ENCODE results near the gene SSTR3. TPM values are rescaled to one million over a fixed set of nuclear protein-coding genes. Genes with fewer than 3 reads are reported as not detected.

Gene SSTR3
- total and polyA plus RNA-seq, 3 donors from 2014 or later: 26.8 to 54.4 (median 40.1) TPM

GRCh38 chr22:37154925-37155712, 57.2 kb downstream of the SSTR3 start:
- WGBS, 2 donors: 80 to 85% methylated on average over 7 of the region's 7 CpGs
- H3K27me3 ChIP-seq: no peaks in the 10 kb centered on the region
- no peak for DNase-seq
- no peak overlapping the region for H3K4me3 ChIP-seq
- intact Hi-C loops (cut with DNase I; ENCODE audit: low total_unique reads): no loop called here
- no peak overlapping the region for H3K27ac ChIP-seq
- no peaks in the 10 kb centered on the region for H3K4me1 ChIP-seq
- H3K9me3 ChIP-seq: no peaks in the 10 kb centered on the region
- TF ChIP-seq POLR2A (IDR thresholded peaks at IDR 0.05): no peak
- TF ChIP-seq CTCF (IDR thresholded peaks at IDR 0.05): no peak
- H3K36me3 ChIP-seq (ENCODE audit: low read depth, missing control alignments): no peaks in the 10 kb centered on the region

Small RNA genes lying within 50 kb of the gene (small RNA-seq; reads per million reads assigned to genes)
- 0 reads per million in 2 donors for gene Z82188.1

Other genes with a start within 250 kb of the SSTR3 start
- 10 to 100 TPM; 18.0 to 20.9 TPM for gene TST, start 193.0 kb downstream of the SSTR3 start, total RNA-seq
- 18.2 TPM for gene TST, start 193.0 kb downstream of the SSTR3 start, polyA plus RNA-seq (ENCODE audit: insufficient read depth, low read depth, low replicate concordance)
- gene MPST, start 192.7 kb downstream of the SSTR3 start, total RNA-seq: 100 to 1,000 TPM in 1 of 2 donors, 10 to 100 TPM in 1; 99.6 to 114 TPM
- 64.1 TPM for gene MPST, start 192.7 kb downstream of the SSTR3 start, polyA plus RNA-seq (ENCODE audit: insufficient read depth, low read depth, low replicate concordance)
- 10 to 100 TPM; 39.1 to 57.0 TPM for gene KCTD17, start 160.7 kb downstream of the SSTR3 start, total RNA-seq
- gene KCTD17, start 160.7 kb downstream of the SSTR3 start, polyA plus RNA-seq (ENCODE audit: insufficient read depth, low read depth, low replicate concordance): 99.1 TPM
- gene TMPRSS6, start 102.8 kb downstream of the SSTR3 start, total RNA-seq: 1 to 10 TPM; 1.5 to 3.4 TPM
- gene TMPRSS6, start 102.8 kb downstream of the SSTR3 start, polyA plus RNA-seq (ENCODE audit: insufficient read depth, low read depth, low replicate concordance): 4.0 TPM
- 1 to 10 TPM in 1 of 2 donors, under 1 TPM in 1; 0.74 to 1.5 TPM for gene IL2RB, start 62.6 kb downstream of the SSTR3 start, total RNA-seq
- gene IL2RB, start 62.6 kb downstream of the SSTR3 start, polyA plus RNA-seq (ENCODE audit: insufficient read depth, low read depth, low replicate concordance): 2.9 TPM
- 10 to 100 TPM; 12.6 to 14.8 TPM for gene C1QTNF6, start 24.2 kb downstream of the SSTR3 start, total RNA-seq
- 15.0 TPM for gene C1QTNF6, start 24.2 kb downstream of the SSTR3 start, polyA plus RNA-seq (ENCODE audit: insufficient read depth, low read depth, low replicate concordance)
- 10 to 100 TPM in 1 of 2 donors, 1 to 10 TPM in 1; 1.2 to 10.7 TPM for gene RAC2, start 31.8 kb upstream of the SSTR3 start, total RNA-seq
- 15.5 TPM for gene RAC2, start 31.8 kb upstream of the SSTR3 start, polyA plus RNA-seq (ENCODE audit: insufficient read depth, low read depth, low replicate concordance)
- gene CYTH4, start 70.0 kb upstream of the SSTR3 start, total RNA-seq: 1 to 10 TPM; 2.7 to 7.2 TPM
- 6.8 TPM for gene CYTH4, start 70.0 kb upstream of the SSTR3 start, polyA plus RNA-seq (ENCODE audit: insufficient read depth, low read depth, low replicate concordance)
- gene ELFN2, start 215.0 kb upstream of the SSTR3 start, total RNA-seq: 1 to 10 TPM; 5.3 to 5.7 TPM
- gene ELFN2, start 215.0 kb upstream of the SSTR3 start, polyA plus RNA-seq (ENCODE audit: insufficient read depth, low read depth, low replicate concordance): 4.8 TPM

Data from testis (tissue), 3 donors.